Naive thymus-derived CD8-positive, alpha-beta T cell (primary cell): ENCODE data around the gene TDRD12. TPM values are rescaled to one million over a fixed set of nuclear protein-coding genes. Genes with fewer than 3 reads are reported as not detected.

ENCODE experiments used
- ATAC-seq, 2 donors: fragments of 150-1000 bp; cut with Tn5 transposase in 1 of 2; sonication (Bioruptor Pico), chemical (Tn5 transposase) in 1 of 2; 1 replicate in 1 of 2; 2 replicates in 1 of 2; pipeline ENCODE4 v1.10.0; 2021; ENCODE audit warnings: mild to moderate bottlenecking in 2 of 2, moderate library complexity in 2 of 2
- POLR2A ChIA-PET: fragments of 350-600 bp; sonication (Branson Sonifier 250); formaldehyde crosslinking; loops from one replicate; lab custom pipeline; 2021; ENCODE audit warnings: antibody characterized with exemption; lab: Charles Lee
- DNase-seq, 10 donors: peaks; one replicate each; pipeline versions ENCODE4 v3.0.0 to v3.0.0-alpha.2; 2020 to 2022
- H3K27ac Mint-ChIP-seq, 10 donors: one replicate each; pipeline ENCODE4 v1.8.0; 2020 to 2022; ENCODE audit warnings: mild to moderate bottlenecking in 10 of 10, mixed read lengths in 10 of 10, moderate library complexity in 4 of 10, inconsistent platforms in 1 of 10
- H3K27me3 Mint-ChIP-seq, 5 donors: one replicate each; pipeline ENCODE4 v1.8.0; 2021 to 2022; ENCODE audit warnings: mixed read lengths in 5 of 5
- H3K36me3 Mint-ChIP-seq, 3 donors: one replicate each; pipeline ENCODE4 v1.8.0; 2020 to 2022; ENCODE audit warnings: mixed read lengths in 3 of 3, mild to moderate bottlenecking in 2 of 3, inconsistent platforms in 1 of 3
- H3K4me1 Mint-ChIP-seq, 4 donors: one replicate each; pipeline ENCODE4 v1.8.0; 2021 to 2022; ENCODE audit warnings: mixed read lengths in 4 of 4
- H3K4me3 Mint-ChIP-seq, 10 donors: one replicate each; pipeline ENCODE4 v1.8.0; 2020 to 2022; ENCODE audit warnings: mild to moderate bottlenecking in 10 of 10, mixed read lengths in 10 of 10, moderate library complexity in 6 of 10, inconsistent platforms in 1 of 10
- H3K9me3 Mint-ChIP-seq, 9 donors: one replicate each; pipeline ENCODE4 v1.8.0; 2020 to 2022; ENCODE audit warnings: mixed read lengths in 9 of 9, mild to moderate bottlenecking in 3 of 9, inconsistent platforms in 1 of 9, moderate library complexity in 1 of 9
- polyA plus RNA-seq, 3 donors: library from polyadenylated mRNA; unstranded; fragments of 300-500 nt; fragmentation: Illumina TruSeq; gene quantifications; one replicate each; pipeline ENCODE4 v1.2.3, GENCODE V29; 2021
- total RNA-seq, 8 experiments: library from RNA in 2 of 8; stranded (reverse) in 2 of 8; gene quantifications; one replicate each; pipeline ENCODE4 v1.2.3 and lab custom pipeline; 2021 to 2026

TDRD12 gene
- total and polyA plus RNA-seq, 5 experiments from 2014 or later, result 0.06 to 0.70 (median 0.18) TPM

GRCh38 chr19:32868206-32868950 is 148.8 kb downstream of the TDRD12 start:
- no peak overlapping the region for H3K27ac Mint-ChIP-seq
- no peak for DNase-seq

GRCh38 chr19:32869369-32869965 is 149.9 kb downstream of the TDRD12 start, which contains the start of gene SLC7A9:
Gene SLC7A9 (minus strand): TSS chr19:32869767. CDS start chr19:32868534, 1,233 bp downstream.
- Mint-ChIP-seq H3K9me3 (no peaks in the 10 kb centered on the region), H3K4me3 (no peak within 1 kb of the TSS), H3K36me3 (no peaks in the 10 kb centered on the region), H3K4me1 (no peaks in the 10 kb centered on the region), H3K27ac (peak within 1 kb of the TSS in 1 of 10 donors; percentile 65), H3K27me3 (no peaks in the 10 kb centered on the region)
- DNase-seq (no peak), ATAC-seq (no peak)
- POLR2A ChIA-PET, result no interaction called here

More at GRCh38 chr19:32868206-32868950, 148.8 kb downstream of the TDRD12 start:
- Mint-ChIP-seq H3K4me1 (no peaks in the 10 kb centered on the region), H3K27me3 (no peaks in the 10 kb centered on the region), H3K9me3 (no peaks in the 10 kb centered on the region), H3K36me3 (no peaks in the 10 kb centered on the region), H3K4me3 (no peak overlapping the region)
- POLR2A ChIA-PET, result no interaction called here
- ATAC-seq, result no peak

GRCh38 chr19:32869966-32870573 is 150.5 kb downstream of the TDRD12 start:
- no peaks in the 10 kb centered on the region for H3K36me3 Mint-ChIP-seq
- H3K4me3 Mint-ChIP-seq, result no peak overlapping the region
- POLR2A ChIA-PET, result no interaction called here
- no peaks in the 10 kb centered on the region for H3K27me3 Mint-ChIP-seq
- H3K9me3 Mint-ChIP-seq, result no peaks in the 10 kb centered on the region
- DNase-seq (no peak), ATAC-seq (no peak)
- H3K4me1 Mint-ChIP-seq, result no peaks in the 10 kb centered on the region
- no peak overlapping the region for H3K27ac Mint-ChIP-seq

GRCh38 chr19:32870981-32871451 is 151.4 kb downstream of the TDRD12 start:
- no peaks in the 10 kb centered on the region for H3K4me1 Mint-ChIP-seq
- no peak overlapping the region for H3K4me3 Mint-ChIP-seq
- DNase-seq (no peak), ATAC-seq (no peak)
- no peaks in the 10 kb centered on the region for H3K27me3 Mint-ChIP-seq
- POLR2A ChIA-PET, result no interaction called here
- H3K9me3 Mint-ChIP-seq, result no peaks in the 10 kb centered on the region
- no peaks in the 10 kb centered on the region for H3K36me3 Mint-ChIP-seq
- H3K27ac Mint-ChIP-seq, result no peak overlapping the region

- H3K4me3 Mint-ChIP-seq, result no peak overlapping the region
Measured at GRCh38 chr19:32872391-32872790, 152.8 kb downstream of the TDRD12 start.

GRCh38 chr19:32873247-32873959 is 153.8 kb downstream of the TDRD12 start:
- H3K36me3 Mint-ChIP-seq, result peaks cover 0 to 5% (median 2%) of the 10 kb centered on the region in 3 donors
- ATAC-seq, result no peak

More at GRCh38 chr19:32872391-32872790, 152.8 kb downstream of the TDRD12 start:
- no peaks in the 10 kb centered on the region for H3K27me3 Mint-ChIP-seq
- H3K36me3 Mint-ChIP-seq, result no peaks in the 10 kb centered on the region
- no peak for DNase-seq
- no peaks in the 10 kb centered on the region for H3K9me3 Mint-ChIP-seq
- no peak for ATAC-seq
- H3K27ac Mint-ChIP-seq, result no peak overlapping the region
- POLR2A ChIA-PET, result no interaction called here
- peaks cover 0 to 2% (median 0%) of the 10 kb centered on the region in 4 donors for H3K4me1 Mint-ChIP-seq

GRCh38 chr19:32874605-32875004 is 155.0 kb downstream of the TDRD12 start:
- no peak overlapping the region for H3K4me3 Mint-ChIP-seq
- no peak for DNase-seq
- H3K36me3 Mint-ChIP-seq, result peaks cover 0 to 11% (median 4%) of the 10 kb centered on the region in 3 donors
- peaks cover 0 to 2% (median 0%) of the 10 kb centered on the region in 4 donors for H3K4me1 Mint-ChIP-seq
- no peak for ATAC-seq
- H3K27me3 Mint-ChIP-seq, result no peaks in the 10 kb centered on the region
- no peak overlapping the region for H3K27ac Mint-ChIP-seq
- POLR2A ChIA-PET, result no interaction called here
- no peaks in the 10 kb centered on the region for H3K9me3 Mint-ChIP-seq

More at GRCh38 chr19:32873247-32873959, 153.8 kb downstream of the TDRD12 start:
- DNase-seq, result no peak
- no peaks in the 10 kb centered on the region for H3K27me3 Mint-ChIP-seq
- peaks cover 0 to 2% (median 0%) of the 10 kb centered on the region in 4 donors for H3K4me1 Mint-ChIP-seq
- H3K9me3 Mint-ChIP-seq, result no peaks in the 10 kb centered on the region
- H3K27ac Mint-ChIP-seq, result peak overlapping the region in 1 of 10 donors; percentile 35
- POLR2A ChIA-PET, result no interaction called here
- H3K4me3 Mint-ChIP-seq, result no peak overlapping the region

- POLR2A ChIA-PET, result no interaction called here
- Mint-ChIP-seq H3K9me3 (no peaks in the 10 kb centered on the region), H3K4me1 (peaks cover 0 to 2% (median 0%) of the 10 kb centered on the region in 4 donors), H3K27ac (no peak overlapping the region), H3K27me3 (no peaks in the 10 kb centered on the region), H3K4me3 (no peak overlapping the region), H3K36me3 (peaks cover 0 to 11% (median 4%) of the 10 kb centered on the region in 3 donors)
- DNase-seq (no peak), ATAC-seq (no peak)
Measured at GRCh38 chr19:32875428-32875827, 155.9 kb downstream of the TDRD12 start.

GRCh38 chr19:32876236-32876918 is 156.8 kb downstream of the TDRD12 start:
- peak overlapping the region in 1 of 10 donors; percentile 51 for H3K27ac Mint-ChIP-seq

GRCh38 chr19:32876919-32877285 is 157.3 kb downstream of the TDRD12 start:
- ATAC-seq (no peak), DNase-seq (no peak)
- Mint-ChIP-seq H3K27me3 (no peaks in the 10 kb centered on the region), H3K4me3 (no peak overlapping the region), H3K4me1 (peaks cover 0 to 2% (median 0%) of the 10 kb centered on the region in 4 donors), H3K36me3 (peaks cover 0 to 11% (median 4%) of the 10 kb centered on the region in 3 donors), H3K9me3 (no peaks in the 10 kb centered on the region), H3K27ac (peak overlapping the region in 1 of 10 donors; percentile 51)
- POLR2A ChIA-PET, result no interaction called here

More at GRCh38 chr19:32876236-32876918, 156.8 kb downstream of the TDRD12 start:
- Mint-ChIP-seq H3K4me3 (no peak overlapping the region), H3K36me3 (peaks cover 0 to 11% (median 4%) of the 10 kb centered on the region in 3 donors), H3K9me3 (no peaks in the 10 kb centered on the region), H3K27me3 (no peaks in the 10 kb centered on the region), H3K4me1 (peaks cover 0 to 2% (median 0%) of the 10 kb centered on the region in 4 donors)
- POLR2A ChIA-PET, result no interaction called here
- no peak for DNase-seq
- ATAC-seq, result no peak
